Tibial nerve (tissue), 4 donors: ENCODE data around the gene PTPRD. TPM values are rescaled to one million over a fixed set of nuclear protein-coding genes. Genes with fewer than 3 reads are reported as not detected.

ENCODE experiments used
- DNase-seq, 2 donors: peaks; one replicate each; pipeline ENCODE4 v3.0.0-alpha.2; 2019; ENCODE audit warnings: low spot score in 2 of 2
- H3K27ac ChIP-seq, 4 donors: fragments of 200-600 bp; sonication (generic) in 3 of 4; one replicate each; pipeline ENCODE4 v1.5.1; 2017 to 2019; ENCODE audit warnings: mild to moderate bottlenecking in 1 of 4
- H3K27me3 ChIP-seq, 2 donors: fragments of 200-600 bp; sonication (generic) in 1 of 2; one replicate each; pipeline versions ENCODE4 v1.5.1 to v1.6.0; 2017 to 2019
- H3K36me3 ChIP-seq, 3 donors: fragments of 200-600 bp; sonication (generic); one replicate each; pipeline ENCODE4 v1.5.1; 2018 to 2019
- H3K4me1 ChIP-seq, 4 donors: fragments of 200-600 bp; sonication (generic) in 3 of 4; one replicate each; pipeline ENCODE4 v1.5.1; 2017 to 2019
- H3K4me3 ChIP-seq, 4 donors: fragments of 200-600 bp; sonication (generic) in 3 of 4; one replicate each; pipeline ENCODE4 v1.5.1; 2017 to 2019; ENCODE audit warnings: mild to moderate bottlenecking in 1 of 4, moderate library complexity in 1 of 4
- H3K9me3 ChIP-seq, 4 donors: fragments of 200-600 bp; sonication (generic) in 3 of 4; one replicate each; pipeline ENCODE4 v1.5.1; 2017 to 2019
- EP300 ChIP-seq, 2 donors: sonication (generic); formaldehyde crosslinking; IDR thresholded peaks; one replicate each; pipeline ENCODE4 v1.6.1; 2017; ENCODE audit warnings: antibody characterized with exemption in 2 of 2, mild to moderate bottlenecking in 1 of 2
- POLR2A ChIP-seq, 2 donors: fragments of 450-650 bp; IDR thresholded peaks; one replicate each; pipeline ENCODE4 v1.6.1; 2017; ENCODE audit warnings: antibody characterized with exemption in 2 of 2, mild to moderate bottlenecking in 2 of 2, moderate library complexity in 2 of 2
- WGBS, 2 donors: methylation state at CpG; one replicate each; pipeline ENCODE4 v1.1.5; 2018; 5-methylcytosine and 5-hydroxymethylcytosine counted together
- total RNA-seq, 4 donors: library from RNA; depleted of rRNA; stranded (reverse); fragments of >200 nt; gene quantifications; one replicate each; pipeline ENCODE4 v1.1.0, GENCODE V29; 2016
- TF ChIP-seq, protein P1 (sequence below), 5 experiments: fragments of 200-600 bp in 3 of 5; fragments of 450-650 bp in 2 of 5; sonication (generic) in 3 of 5; IDR thresholded peaks; one replicate each; pipeline ENCODE4 v1.5.1; 2016 to 2019; ENCODE audit warnings: antibody characterized with exemption in 5 of 5, mild to moderate bottlenecking in 3 of 5, moderate library complexity in 2 of 5

PTPRD gene
- total RNA-seq, 4 donors from 2014 or later: 1.7 to 13.2 (median 5.1) TPM

DNA sequence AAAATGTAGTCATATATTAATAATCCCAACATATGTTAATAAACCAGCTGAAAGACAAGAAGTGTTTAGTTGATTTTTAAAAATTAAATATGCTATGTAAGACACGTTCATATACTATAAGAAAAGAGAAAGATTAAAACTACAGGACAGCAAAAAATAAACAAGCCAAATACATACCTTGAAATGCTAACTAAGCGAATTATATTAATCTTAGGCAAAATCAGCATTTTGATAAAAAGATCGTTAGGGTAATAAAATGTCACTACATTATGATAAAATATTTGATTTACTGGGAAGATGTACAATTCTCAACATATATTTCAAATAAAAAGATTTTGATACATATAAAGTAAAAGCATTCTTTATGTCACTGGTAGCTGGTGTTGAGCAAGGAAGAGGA lies 938.3 kb downstream of the PTPRD start:
- no peak overlapping the region for H3K4me3 ChIP-seq
- 84 to 87% methylated on average over 3 of the region's 3 CpGs for WGBS, 2 donors
- H3K4me1 ChIP-seq: no peaks in the 10 kb centered on the region
- no peaks in the 10 kb centered on the region for H3K27me3 ChIP-seq
- no peaks in the 10 kb centered on the region for H3K9me3 ChIP-seq
- TF ChIP-seq EP300 (IDR thresholded peaks at IDR 0.05) (no peak), POLR2A (IDR thresholded peaks at IDR 0.05) (no peak)
- TF ChIP-seq, protein P1, sequence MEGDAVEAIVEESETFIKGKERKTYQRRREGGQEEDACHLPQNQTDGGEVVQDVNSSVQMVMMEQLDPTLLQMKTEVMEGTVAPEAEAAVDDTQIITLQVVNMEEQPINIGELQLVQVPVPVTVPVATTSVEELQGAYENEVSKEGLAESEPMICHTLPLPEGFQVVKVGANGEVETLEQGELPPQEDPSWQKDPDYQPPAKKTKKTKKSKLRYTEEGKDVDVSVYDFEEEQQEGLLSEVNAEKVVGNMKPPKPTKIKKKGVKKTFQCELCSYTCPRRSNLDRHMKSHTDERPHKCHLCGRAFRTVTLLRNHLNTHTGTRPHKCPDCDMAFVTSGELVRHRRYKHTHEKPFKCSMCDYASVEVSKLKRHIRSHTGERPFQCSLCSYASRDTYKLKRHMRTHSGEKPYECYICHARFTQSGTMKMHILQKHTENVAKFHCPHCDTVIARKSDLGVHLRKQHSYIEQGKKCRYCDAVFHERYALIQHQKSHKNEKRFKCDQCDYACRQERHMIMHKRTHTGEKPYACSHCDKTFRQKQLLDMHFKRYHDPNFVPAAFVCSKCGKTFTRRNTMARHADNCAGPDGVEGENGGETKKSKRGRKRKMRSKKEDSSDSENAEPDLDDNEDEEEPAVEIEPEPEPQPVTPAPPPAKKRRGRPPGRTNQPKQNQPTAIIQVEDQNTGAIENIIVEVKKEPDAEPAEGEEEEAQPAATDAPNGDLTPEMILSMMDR (IDR thresholded peaks at IDR 0.05): no peak
- no peak for DNase-seq
- H3K36me3 ChIP-seq: no peaks in the 10 kb centered on the region
- no peak overlapping the region for H3K27ac ChIP-seq

DNA sequence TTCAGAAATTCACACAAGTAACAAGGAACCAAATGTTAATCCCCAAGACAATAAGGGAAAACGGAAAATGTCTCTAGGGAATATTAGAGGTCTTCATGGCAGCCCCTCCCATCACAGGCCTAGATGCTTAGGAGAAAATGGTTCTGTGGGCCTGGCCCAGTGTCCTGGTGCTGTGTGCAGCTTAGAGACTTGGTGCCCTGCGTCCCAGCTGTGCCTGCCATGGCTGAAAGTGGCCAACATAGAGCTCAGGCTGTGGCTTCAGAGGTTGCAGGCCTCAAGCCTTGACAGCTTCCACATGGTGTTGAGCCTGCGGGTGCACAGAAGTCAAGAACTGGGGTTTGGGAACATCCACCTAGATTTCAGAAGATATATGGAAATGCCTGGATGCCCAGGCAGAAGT lies 942.3 kb downstream of the PTPRD start:
- no peak for DNase-seq
- Histone ChIP-seq H3K36me3 (no peaks in the 10 kb centered on the region), H3K4me3 (no peak overlapping the region), H3K4me1 (no peaks in the 10 kb centered on the region), H3K27me3 (no peaks in the 10 kb centered on the region), H3K27ac (no peak overlapping the region), H3K9me3 (no peaks in the 10 kb centered on the region)
- 79 to 83% methylated on average over 3 of the region's 3 CpGs for WGBS, 2 donors
- TF ChIP-seq, protein P1 (IDR thresholded peaks at IDR 0.05): no peak
- TF ChIP-seq POLR2A (IDR thresholded peaks at IDR 0.05): no peak
- TF ChIP-seq EP300 (IDR thresholded peaks at IDR 0.05): no peak

DNA sequence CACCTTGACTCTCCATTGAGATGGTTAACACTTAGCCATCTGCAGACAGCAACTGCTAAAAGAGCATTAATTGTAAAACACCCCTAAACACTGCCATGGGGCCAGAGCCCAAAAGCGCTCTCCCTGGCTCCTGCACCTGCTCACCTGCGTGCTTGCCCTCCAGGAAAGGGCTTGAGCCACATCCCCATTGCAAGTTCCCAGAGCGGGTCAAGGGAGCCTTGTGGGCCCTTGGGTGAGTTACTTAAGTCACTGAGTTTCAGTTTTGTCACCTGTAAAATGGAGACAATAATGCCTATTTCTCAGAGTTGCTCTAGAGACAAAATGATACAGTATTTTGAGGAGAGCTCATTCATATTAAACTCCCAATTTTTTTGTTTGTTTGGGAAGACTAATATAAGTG lies 967.8 kb downstream of the PTPRD start:
- 89 to 96% methylated on average over 3 of the region's 3 CpGs for WGBS, 2 donors
- Histone ChIP-seq H3K27me3 (no peaks in the 10 kb centered on the region), H3K4me1 (no peaks in the 10 kb centered on the region), H3K27ac (no peak overlapping the region), H3K4me3 (no peak overlapping the region), H3K9me3 (peaks cover 0 to 6% (median 0%) of the 10 kb centered on the region in 4 donors), H3K36me3 (no peaks in the 10 kb centered on the region)
- DNase-seq: no peak
- TF ChIP-seq EP300 (IDR thresholded peaks at IDR 0.05) (no peak), POLR2A (IDR thresholded peaks at IDR 0.05) (no peak)
- TF ChIP-seq, protein P1 (IDR thresholded peaks at IDR 0.05): no peak

DNA sequence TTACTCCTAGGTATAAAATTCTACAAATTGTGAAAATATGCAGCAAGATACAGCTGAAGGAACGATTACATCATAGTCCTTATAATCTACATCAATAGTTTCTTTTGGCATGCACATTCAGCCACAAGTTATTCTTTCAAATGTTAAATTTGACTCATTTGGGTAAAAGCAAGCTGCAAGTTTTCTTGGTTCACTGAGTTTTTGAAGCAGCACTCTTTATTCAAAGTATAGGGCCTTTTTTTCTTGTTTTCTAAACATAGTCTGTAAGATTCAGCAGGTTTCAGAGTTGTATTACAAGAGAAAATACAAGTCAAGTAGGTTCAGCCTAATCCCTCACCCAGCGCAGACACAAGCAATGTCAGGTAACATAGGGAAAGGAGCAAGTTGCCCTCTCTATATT lies 981.5 kb downstream of the PTPRD start:
- Histone ChIP-seq H3K4me1 (no peaks in the 10 kb centered on the region), H3K9me3 (no peaks in the 10 kb centered on the region), H3K27ac (no peak overlapping the region), H3K4me3 (no peak overlapping the region), H3K27me3 (no peaks in the 10 kb centered on the region), H3K36me3 (no peaks in the 10 kb centered on the region)
- TF ChIP-seq POLR2A (IDR thresholded peaks at IDR 0.05): no peak
- DNase-seq: no peak
- WGBS, 2 donors: 57% methylated on average over 2 of the region's 2 CpGs

DNA sequence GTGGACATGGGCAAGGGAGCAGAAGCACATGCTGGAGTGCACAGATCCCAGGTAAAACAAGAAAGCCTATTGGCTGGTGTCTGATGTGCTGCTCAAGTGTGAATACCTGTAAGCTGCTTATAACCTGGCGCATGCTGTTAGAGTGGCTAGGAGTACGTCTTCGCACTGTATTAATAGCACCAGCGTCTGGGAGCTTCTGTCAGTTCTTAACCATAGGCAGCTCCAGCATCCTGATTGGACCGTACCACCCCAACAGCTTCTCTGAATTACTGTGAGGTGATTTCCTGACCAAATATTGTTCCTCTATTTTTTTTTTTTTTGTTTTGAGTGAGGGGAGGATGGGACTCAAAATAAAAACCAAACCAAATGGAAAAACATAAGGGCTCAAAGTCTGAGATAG lies 987.6 kb downstream of the PTPRD start:
- Histone ChIP-seq H3K9me3 (no peaks in the 10 kb centered on the region), H3K27ac (no peak overlapping the region), H3K4me3 (no peak overlapping the region), H3K4me1 (no peaks in the 10 kb centered on the region), H3K27me3 (no peaks in the 10 kb centered on the region), H3K36me3 (no peaks in the 10 kb centered on the region)
- no peak for DNase-seq
- 96 to 99% methylated on average over 5 of the region's 5 CpGs for WGBS, 2 donors
- TF ChIP-seq, protein P1 (IDR thresholded peaks at IDR 0.05): no peak
- TF ChIP-seq EP300 (IDR thresholded peaks at IDR 0.05) (no peak), POLR2A (IDR thresholded peaks at IDR 0.05) (no peak)

DNA sequence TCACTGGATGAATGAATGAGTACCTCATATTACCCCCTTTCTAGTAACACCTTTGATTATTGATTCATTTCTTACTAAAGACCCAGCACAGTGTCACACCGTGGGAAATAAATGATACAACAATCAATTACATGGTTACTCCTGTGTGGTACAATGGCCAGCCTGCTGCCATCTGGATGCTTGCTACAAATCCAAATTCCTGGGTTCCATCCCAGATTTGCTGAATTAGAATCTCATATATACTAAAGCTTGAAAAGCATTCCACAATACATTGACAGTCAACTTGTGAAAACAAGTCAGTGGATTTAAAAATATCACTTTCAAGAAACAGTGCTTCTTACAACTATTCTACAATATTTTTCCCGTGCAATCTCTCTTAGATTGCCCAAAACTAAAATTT lies 989.3 kb downstream of the PTPRD start:
- WGBS, 2 donors: 53 to 55% methylated on average over 2 of the region's 2 CpGs
- Histone ChIP-seq H3K27ac (no peak overlapping the region), H3K4me1 (no peaks in the 10 kb centered on the region), H3K27me3 (no peaks in the 10 kb centered on the region), H3K36me3 (no peaks in the 10 kb centered on the region), H3K9me3 (no peaks in the 10 kb centered on the region), H3K4me3 (no peak overlapping the region)
- no peak for DNase-seq
- no peak for TF ChIP-seq POLR2A (IDR thresholded peaks at IDR 0.05)
- TF ChIP-seq, protein P1 (IDR thresholded peaks at IDR 0.05): no peak
- TF ChIP-seq EP300 (IDR thresholded peaks at IDR 0.05): no peak
